ENCODE results near the gene ARHGEF4. TPM values are rescaled to one million over a fixed set of nuclear protein-coding genes. Genes with fewer than 3 reads are reported as not detected.

ARHGEF4 gene
- total RNA-seq, 2 donors from 2014 or later, result 1.1 to 3.0 TPM

DNA sequence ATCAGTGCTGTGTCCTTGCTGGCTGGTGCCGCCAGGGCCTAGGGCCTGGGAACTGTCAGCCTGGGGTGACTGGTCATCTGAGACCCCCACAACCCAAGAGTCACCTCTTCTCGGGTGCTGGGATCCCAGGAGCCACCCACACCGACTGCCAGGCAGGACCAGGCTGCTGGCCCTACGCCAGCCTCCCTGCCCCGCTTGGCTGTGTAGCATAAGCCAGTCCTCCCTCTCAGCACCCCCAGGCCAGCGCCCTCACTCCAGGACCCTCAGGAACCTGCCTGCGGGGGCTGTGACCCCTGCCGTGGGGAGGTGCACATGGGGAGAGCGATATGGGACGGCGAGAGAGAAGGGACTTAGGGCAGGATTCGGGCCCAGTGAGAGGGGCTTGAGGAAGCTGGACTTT is 9.5 kb downstream of the ARHGEF4 start:
- DNase-seq, result no peak
- ATAC-seq, result no peak
- intact Hi-C loops (cut with DNase I, micrococcal nuclease), result no loop called here

DNA sequence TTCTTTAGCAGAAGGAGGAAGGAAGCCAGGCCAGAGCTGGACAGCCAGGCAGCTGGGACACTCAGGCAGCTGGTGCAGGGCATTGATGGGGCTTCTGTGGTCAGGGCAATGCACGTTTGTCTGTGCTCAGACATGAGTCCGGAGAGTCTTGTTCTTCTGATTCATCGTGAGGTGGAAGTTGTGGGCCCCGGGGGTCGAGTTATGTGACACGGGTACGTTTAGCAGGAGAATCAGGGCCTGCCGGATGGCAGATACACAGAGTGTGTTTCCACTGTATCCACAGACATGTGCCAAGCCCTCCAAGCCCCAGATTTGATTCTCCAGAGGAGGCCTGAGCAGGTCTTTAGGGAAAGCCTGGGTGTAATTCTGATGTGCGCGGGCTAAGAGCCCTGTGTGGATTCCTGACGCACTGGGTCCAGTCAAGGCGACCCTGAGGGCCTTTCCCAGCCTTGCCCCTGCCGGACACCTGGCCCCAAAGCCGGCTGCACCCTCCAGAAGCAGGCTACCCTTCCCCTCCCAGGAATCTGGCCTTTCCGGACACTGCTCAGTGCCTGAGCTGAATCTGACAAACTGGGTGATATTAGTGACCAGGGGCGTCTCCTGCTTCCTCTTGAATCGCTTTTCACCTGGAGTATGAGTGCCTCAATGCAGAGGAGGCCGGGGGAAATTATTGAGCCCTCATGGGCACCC is 10.1 kb downstream of the ARHGEF4 start:
- ATAC-seq (no peak), DNase-seq (no peak)
- intact Hi-C loops (cut with DNase I, micrococcal nuclease), result no loop called here

DNA sequence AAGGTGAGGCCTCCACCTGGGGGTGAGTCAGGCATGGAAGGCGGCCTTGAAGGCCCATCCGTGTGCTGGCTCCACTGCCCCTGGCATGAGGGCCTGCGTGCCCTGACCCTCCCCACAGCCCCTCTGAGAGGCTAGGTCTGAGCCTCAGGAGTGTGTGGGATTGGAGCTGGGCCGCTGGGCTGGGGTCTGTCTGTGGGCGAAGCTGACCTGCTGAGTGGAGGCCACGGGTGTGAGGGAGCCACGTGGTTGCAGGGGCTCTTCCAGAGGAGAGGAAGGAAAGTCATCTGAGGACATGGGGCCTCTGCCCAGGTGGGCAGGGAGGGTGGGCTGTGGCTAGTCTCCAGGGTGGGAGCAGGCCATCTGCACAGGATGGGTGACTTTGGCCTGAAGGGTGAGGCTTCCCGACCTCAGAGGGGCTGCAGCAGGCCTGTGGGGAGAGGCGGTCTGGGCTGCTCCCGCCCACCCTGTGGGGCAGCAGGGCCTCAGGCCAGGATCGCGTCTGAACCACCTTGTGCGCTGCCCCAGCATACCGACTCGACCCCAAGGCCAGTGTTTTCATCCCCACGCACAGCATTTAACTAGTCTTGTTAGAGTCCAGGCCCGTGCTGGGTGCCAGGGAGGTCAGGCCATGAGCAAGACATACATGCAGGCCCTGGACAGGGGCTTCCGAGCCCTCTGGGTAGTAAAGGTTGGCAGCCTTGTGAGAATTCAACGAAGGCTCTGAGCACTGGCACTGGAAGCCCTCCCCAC is 11.2 kb downstream of the ARHGEF4 start:
- ATAC-seq (no peak), DNase-seq (no peak)
- intact Hi-C loops (cut with DNase I, micrococcal nuclease), result no loop called here

DNA sequence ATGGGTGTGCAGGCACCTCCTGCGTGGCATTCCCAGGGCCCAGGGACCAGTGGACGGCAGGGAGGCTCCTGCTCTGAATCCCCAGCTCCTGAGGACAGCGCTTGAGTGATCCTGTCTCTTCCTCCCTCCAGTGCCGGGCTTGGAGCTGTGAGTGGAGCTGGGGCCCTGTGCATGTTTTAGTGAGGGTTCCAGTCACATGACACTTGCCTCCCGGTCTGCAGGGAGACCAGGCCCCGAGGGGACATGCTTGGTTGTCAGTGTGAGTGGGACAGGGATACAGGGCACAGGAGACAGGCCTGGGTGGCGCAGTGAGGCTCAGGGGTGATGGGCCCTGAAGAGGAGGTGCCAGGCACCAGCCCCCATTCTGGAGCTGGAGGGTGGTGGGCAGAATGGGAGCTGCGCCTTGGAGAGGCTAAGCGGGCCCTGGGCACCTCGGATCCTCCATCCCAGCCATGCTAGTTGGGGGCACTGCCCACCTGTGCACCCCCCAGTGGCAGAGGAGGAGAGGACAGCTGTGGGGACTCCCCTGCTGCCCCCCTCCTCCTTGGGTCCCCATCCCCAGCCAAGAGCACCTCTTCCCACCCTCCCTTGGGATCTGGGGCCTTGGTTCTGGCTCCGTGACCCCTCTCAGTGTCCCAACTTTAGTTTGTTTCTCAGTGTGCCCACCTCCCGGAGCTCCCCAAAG is 12.0 kb downstream of the ARHGEF4 start:
- intact Hi-C loops (cut with DNase I, micrococcal nuclease), result no loop called here
- ATAC-seq, result no peak
- no peak for DNase-seq

DNA sequence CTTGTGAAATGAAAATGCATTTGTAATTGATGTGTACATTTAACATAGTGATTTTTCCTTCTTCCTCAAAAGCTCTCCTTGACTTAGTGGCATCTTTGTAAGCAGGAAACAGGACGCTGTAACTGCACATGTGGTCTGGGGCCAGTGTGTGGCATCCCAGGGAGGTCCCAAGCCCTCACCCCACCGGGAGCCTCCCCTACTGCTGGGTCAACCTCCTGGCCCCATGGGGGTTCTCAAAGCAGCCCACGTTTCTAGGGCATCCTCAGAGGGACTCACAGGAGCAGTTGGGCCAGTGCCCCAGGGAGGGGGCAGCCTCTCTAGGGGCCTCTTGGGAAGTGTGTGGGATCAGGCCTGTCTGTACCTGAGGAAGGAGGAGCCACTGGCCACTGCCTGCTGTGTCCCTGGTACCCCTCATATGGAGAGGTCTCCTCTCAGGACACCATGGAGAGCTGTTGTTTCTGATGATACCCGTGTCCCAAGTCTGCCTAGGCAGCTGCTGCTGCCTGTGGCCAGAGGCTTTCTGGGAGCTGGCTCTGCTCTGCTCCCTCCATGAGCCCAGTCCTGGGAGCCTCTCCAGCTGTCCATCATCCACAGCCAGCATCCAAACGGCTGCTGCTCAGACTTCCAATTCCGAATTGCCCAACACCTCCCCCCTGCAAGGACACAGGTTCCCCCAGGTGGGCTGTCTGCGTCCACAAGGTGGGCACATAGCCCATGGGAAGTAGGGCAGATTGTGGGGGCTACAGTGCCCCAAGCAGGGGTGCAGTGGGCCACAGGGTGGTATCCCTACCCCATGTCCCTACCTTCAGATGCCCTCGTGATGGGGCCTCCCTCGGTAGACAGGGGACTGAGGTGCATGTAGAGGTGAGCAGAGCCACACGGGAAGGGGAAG is 13.4 kb downstream of the ARHGEF4 start:
- DNase-seq (no peak), ATAC-seq (no peak)
- intact Hi-C loops (cut with DNase I, micrococcal nuclease), result no loop called here

DNA sequence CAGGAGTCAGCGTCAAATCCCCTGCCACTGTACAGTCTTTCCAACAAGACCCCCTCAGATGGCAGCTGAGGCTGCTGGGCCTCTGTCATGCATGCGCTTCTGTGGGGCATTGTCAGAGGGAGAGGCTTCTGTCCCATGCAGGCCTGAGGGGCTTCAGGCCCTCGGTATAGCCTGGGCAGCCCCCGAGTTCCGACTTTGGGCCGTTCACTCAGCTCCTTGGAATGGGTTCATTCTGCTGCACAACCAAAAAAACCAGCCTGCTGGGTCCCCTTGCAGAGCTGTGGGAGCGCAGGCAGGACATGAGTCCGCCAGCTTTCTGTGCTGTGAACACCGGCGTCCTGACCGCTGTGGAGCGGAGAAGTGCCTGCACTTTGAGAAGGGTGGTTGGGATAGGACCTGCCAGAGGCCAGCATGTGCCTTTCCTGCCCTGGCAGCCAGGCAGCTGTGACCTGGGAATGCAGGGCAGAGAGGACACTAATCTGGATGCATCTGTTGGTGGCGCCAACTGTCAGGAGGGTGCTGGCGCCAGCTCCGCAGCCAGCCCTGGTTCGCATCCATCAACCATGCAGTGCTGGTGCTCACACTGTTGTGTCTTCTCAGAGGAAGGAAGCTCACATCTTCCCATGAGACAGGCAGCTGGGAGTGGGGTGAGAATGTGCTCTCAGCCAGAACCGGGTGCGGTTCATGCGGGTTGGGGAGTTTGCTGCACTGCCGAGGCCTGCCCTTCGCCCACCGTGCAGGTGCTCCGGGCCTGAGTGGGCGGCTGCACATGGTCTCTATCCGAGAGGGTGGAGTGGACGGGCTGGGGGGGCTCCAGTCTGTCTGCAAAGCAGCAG is 14.3 kb downstream of the ARHGEF4 start:
- intact Hi-C loops (cut with DNase I, micrococcal nuclease), result no loop called here
- ATAC-seq (no peak), DNase-seq (no peak)

DNA sequence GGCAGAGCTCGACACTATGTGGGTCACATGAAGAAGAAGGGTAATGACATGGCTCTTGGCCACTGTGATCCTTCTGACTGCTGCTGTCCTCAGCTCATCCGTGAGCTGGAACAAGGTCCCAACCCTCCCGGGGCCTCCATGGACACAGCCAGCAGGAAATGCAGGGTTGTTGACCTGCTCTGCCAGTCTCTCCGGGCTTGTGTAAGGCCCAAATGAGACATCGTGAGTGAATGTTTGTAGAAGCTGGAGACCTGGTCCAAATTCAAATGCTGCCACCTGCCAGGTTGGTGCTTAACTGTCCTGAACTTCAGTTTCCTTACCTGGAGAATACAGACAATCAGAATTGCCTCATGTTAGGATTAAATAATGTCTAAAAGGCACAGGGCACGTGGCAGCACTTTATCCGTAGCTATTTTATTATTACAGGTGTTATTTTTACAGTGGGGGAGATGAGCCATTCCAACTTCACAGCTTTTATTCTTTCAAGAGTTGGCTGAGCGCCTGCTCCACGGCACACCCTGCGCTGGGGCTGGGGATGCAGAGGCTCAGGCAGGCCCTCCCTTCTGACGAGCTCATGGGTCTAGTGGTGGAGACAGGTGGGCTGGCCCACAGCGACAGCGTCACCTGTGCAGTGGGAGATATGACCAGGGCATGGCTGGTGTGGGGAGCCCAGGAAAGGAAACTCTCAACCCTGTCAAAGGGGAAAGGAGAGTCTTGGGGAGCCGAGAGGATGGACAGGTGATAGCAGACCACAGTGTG is 15.1 kb downstream of the ARHGEF4 start:
- intact Hi-C loops (cut with DNase I, micrococcal nuclease), result no loop called here
- DNase-seq, result no peak
- ATAC-seq, result no peak

DNA sequence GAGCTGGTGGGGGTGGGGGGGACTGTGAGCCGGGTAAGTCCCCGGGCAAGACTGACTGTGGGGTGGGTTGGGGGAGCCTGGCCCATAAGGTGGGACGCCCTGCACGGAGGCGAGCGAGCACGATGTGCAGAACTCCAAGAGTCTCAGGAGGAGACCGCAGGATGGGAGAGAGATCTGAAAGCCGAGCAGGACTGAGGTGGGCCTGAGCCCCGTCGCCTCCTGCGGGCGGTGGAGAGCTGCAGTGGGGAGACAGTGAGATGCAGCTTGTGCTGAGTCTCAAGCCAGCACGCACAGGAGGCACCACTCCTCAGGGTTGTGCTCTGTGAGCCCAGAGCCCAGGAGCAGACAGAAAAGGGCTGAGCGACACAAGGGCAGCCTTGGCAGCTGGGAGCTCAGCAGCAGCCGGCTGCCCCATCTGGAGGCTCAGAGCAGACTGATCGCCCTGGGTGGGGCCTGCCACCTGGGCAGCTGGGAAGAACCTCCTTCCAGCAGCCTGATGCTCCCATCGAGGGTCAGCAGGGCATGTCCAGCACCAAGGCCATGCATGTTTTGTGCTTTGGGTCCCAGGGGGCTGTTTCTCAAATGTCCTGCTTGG is 15.9 kb downstream of the ARHGEF4 start:
- DNase-seq (no peak), ATAC-seq (no peak)

DNA sequence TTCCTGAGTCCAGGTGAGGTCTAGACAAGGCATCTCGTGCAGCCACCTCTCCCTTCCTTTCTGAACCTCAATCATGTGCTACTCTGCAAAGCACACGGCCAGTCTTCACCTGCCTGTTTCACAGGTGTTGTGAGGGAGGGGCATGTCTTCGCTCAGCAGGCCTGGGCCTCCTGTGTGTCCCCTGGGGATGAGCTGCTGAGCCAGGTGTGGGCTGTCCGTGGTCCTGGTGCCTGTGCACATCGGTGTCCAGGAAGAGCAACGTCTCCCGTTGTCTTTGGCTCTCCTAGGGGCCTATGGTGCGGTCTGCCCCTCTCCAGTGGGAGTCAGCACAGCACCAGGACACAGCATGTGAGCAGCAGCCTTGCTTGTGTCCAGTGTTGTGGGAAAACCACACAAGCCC is 16.7 kb downstream of the ARHGEF4 start:
- no peak for DNase-seq
- ATAC-seq, result no peak
- intact Hi-C loops (cut with DNase I, micrococcal nuclease), result no loop called here

More for the DNA sequence above, 15.9 kb downstream of the ARHGEF4 start:
- intact Hi-C loops (cut with DNase I, micrococcal nuclease), result no loop called here

DNA sequence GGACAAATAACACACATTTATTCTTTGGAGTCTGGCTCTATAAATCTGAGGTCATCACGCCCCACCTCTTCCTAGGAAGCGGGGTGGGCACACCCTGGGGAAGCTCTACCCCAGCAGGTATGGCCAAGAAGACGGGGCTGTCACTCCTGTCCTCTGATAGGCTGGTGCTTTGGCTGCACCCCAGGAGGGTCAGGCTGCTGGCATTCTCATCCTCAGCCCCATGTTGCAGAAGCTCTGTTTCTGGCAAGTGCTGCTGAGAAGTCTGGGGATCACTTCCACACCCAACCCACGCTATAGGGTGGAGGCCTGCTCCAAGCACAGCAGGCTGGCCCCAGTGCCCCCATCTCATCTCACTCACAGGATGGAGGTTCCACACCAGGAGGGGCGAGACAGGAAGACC is 17.6 kb downstream of the ARHGEF4 start:
- ATAC-seq (no peak), DNase-seq (no peak)
- intact Hi-C loops (cut with DNase I, micrococcal nuclease), result no loop called here

DNA sequence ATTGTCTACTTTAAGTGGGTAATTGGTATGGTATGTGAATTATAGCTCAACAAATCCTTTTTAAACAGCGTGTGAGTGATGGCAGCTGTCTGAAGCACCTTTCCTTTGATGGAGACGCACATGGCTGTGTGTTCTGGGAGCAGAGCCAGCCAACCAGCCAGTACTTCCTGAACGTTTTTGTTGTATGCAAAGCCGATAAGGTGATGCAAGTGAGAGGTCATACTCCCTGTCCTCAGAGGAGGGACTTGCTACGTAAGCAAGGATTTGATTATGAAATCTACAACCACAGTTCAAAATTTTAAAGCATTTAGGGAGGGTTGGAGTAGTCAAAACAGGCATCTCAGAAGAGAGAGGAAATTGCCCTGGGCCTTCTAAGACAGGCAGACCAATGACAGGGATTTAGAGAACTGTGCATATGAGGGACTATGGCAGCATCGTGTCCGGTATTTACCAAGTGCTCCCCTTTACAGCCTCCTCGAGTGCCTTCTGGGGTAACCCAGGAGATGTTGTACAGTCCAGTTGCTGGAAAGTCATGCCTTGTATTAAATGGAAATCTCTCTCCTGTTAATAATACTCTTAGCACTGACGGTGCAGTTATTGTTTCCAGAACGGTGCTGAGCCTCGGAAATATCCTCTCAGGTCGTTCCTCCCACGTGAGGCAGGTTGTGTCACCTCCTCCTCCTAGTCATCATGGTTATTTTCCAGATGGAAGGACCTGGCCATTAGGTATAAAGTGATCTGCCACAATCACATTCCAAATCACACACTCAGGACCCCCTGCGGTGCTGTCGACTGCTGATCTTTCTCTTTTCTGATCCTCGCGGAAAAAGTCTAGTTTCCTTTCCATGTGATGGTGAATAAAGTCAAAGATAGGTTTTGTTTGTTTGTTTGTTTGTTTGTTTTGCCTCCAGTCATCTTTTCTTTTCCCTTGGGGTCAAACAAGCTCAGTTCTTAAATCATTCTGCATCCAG is 28.4 kb downstream of the ARHGEF4 start:
- intact Hi-C loops (cut with DNase I, micrococcal nuclease), result no loop called here
- ATAC-seq (peak; percentile 74), DNase-seq (peak; percentile 24 to 41)

DNA sequence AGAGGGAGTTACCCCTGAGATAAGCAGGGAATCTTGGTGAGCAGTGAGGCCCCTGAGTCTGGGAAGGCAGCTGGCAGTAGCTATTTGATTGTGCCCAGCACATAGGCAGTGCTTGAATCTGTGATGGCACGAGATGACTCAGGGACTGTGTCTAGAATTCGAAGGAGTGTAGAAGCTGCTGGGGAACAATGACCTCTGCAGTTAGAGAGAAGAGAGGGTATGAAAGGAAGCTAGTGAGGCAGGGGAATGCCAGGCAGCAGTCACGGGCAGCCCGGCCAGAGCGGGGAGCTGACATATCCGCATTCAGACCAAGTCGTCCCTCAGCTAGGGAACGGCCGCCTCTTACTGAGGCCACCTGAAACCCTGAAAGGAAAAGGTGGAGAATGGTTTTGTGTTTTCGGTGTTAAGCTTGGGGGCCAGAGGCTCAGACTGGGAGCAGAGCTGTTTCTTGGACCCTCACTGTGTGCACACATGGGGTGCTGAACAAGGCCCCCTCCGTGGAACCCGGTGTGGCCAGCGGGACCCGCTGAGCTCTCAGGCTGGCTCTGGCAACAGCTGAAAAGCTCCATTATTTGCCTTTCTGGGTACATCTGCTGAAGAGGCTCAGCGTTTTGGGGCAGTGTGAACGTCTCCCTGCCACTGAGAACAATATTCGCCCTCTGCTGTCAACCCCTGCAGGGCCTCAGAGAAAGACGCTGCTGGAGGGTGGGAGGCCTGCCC is 32.9 kb downstream of the ARHGEF4 start:
- ATAC-seq (no peak), DNase-seq (no peak)
- intact Hi-C loops (cut with DNase I, micrococcal nuclease), result loop anchor here in 1 of 2 donors (5.0 kb wide), 1 partner anchor 72 kb away; no protein-coding TSS in a partner anchor

DNA sequence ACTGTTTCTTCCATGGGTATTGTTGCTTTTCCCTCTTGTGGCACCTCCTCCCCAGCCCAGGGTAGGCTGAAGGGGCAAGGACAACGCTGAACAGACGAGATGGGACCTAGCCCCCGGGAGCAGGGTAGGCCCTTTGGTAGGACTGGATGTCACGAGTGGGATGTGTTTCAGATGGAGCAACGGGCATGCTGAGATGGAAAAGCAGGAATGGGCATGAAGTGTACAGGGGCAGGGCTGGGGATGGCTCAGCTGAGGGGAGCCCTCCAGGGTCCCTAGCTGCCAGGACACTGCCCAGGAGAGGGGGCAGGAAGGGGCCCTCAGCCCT is 33.4 kb downstream of the ARHGEF4 start:
- intact Hi-C loops (cut with DNase I, micrococcal nuclease), result loop anchor here in 1 of 2 donors (5.0 kb wide), 1 partner anchor 73 kb away; no protein-coding TSS in a partner anchor
- DNase-seq, result no peak
- ATAC-seq, result no peak

DNA sequence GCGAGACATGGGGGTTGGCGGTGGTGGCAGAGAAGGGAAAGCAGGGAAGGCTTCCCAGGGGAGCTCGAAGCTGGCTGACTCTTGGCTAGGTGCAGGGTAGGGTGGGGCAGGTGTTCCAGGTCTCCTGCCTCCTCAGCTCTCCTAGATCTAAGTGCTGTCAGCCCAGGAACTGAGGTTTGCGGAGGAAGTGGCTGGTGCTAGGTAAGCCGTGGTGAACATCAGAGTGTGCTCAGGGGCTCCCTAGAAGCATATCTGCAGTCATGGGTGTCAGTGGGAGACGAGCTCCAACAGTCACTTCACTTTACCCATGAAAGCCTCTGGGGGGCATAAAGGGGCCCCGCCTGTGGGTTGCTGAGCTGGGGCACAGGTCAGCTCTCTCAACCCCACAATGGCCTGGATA is 34.1 kb downstream of the ARHGEF4 start:
- DNase-seq (no peak), ATAC-seq (no peak)
- intact Hi-C loops (cut with DNase I, micrococcal nuclease), result loop anchor here in 1 of 2 donors (5.0 kb wide), 1 partner anchor 73 kb away; no protein-coding TSS in a partner anchor
